Islet precursor cell (in vitro differentiated cells): ENCODE results near the gene STRBP.

Experiments used
- DNase-seq: peaks from one replicate; pipeline ENCODE4 v3.0.0-alpha.2; 2018

Gene STRBP

GRCh38 chr9:123091459-123091858 is 176.9 kb downstream of the STRBP start:
- no peak for DNase-seq

GRCh38 chr9:123090956-123091355 is 177.4 kb downstream of the STRBP start:
- DNase-seq: no peak

GRCh38 chr9:123090198-123090896 is 178.0 kb downstream of the STRBP start:
- no peak for DNase-seq

- no peak for DNase-seq
Observed at GRCh38 chr9:123089790-123090189, 178.6 kb downstream of the STRBP start.

- DNase-seq: no peak
Observed at GRCh38 chr9:123089040-123089439, 179.3 kb downstream of the STRBP start.

- DNase-seq: no peak
Observed at GRCh38 chr9:123087359-123087888, 181.0 kb downstream of the STRBP start.

GRCh38 chr9:123085916-123086315 is 182.5 kb downstream of the STRBP start:
- no peak for DNase-seq

GRCh38 chr9:123084256-123084655 is 184.1 kb downstream of the STRBP start:
- no peak for DNase-seq

GRCh38 chr9:123083680-123084079 is 184.7 kb downstream of the STRBP start:
- DNase-seq: no peak

- peak; percentile 58 for DNase-seq
Observed at GRCh38 chr9:123081824-123082223, 186.6 kb downstream of the STRBP start.

GRCh38 chr9:123080444-123080843 is 187.9 kb downstream of the STRBP start:
- no peak for DNase-seq

GRCh38 chr9:123074628-123075027 is 193.8 kb downstream of the STRBP start:
- no peak for DNase-seq

GRCh38 chr9:123073991-123074422 is 194.4 kb downstream of the STRBP start:
- DNase-seq: no peak

- DNase-seq: no peak
Observed at GRCh38 chr9:123073441-123073840, 194.9 kb downstream of the STRBP start.

GRCh38 chr9:123072407-123072995 is 195.9 kb downstream of the STRBP start:
- no peak for DNase-seq
